HEK293 (cell line): ENCODE data around the gene TSPAN9.

Experiments used
- CTCF ChIP-seq: fragments of 450-650 bp; formaldehyde crosslinking; IDR thresholded peaks from 2 replicates; pipeline ENCODE4 v1.5.1; 2016; ENCODE audit warnings: missing biosample characterization, missing genetic modification characterization
- ZNF10 ChIP-seq: fragments of 450-650 bp; formaldehyde crosslinking; IDR thresholded peaks from 2 replicates; pipeline ENCODE4 v1.5.1; 2017; ENCODE audit warnings: missing biosample characterization, missing genetic modification characterization

GRCh38 chr12:3201339-3202051, 124.3 kb downstream of the TSPAN9 start:
- TF ChIP-seq ZNF10 (no peak), CTCF (tag by site-specific recombination) (no peak)
